BLaER1 treated with 17β-estradiol and CSF1 and Interleukin-3, amounts not matched to agents 10 nM and 100 nM (cell line): ENCODE measurements around the gene KCNA5.

Source experiments
- H3K27ac ChIP-seq, 11 experiments: shearing (Covaris generic); formaldehyde crosslinking; 2 replicates each; pipeline ENCODE4 v1.8.1; 2022
- H3K27me3 ChIP-seq, 11 experiments: shearing (Covaris generic); formaldehyde crosslinking; 2 replicates each; pipeline ENCODE4 v1.8.1; 2022
- H3K36me3 ChIP-seq, 11 experiments: shearing (Covaris generic); formaldehyde crosslinking; 2 replicates each; pipeline ENCODE4 v1.8.1; 2022
- H3K4me1 ChIP-seq, 10 experiments: shearing (Covaris generic); formaldehyde crosslinking; 2 replicates each; pipeline ENCODE4 v1.8.1; 2022
- H3K4me2 ChIP-seq, 11 experiments: shearing (Covaris generic); formaldehyde crosslinking; 2 replicates each; pipeline ENCODE4 v1.8.1; 2022
- H3K4me3 ChIP-seq, 10 experiments: shearing (Covaris generic); formaldehyde crosslinking; 2 replicates each; pipeline ENCODE4 v1.8.1; 2022
- H3K9ac ChIP-seq, 11 experiments: shearing (Covaris generic); formaldehyde crosslinking; 2 replicates each; pipeline ENCODE4 v1.8.1; 2022
- H3K9me3 ChIP-seq, 11 experiments: shearing (Covaris generic); formaldehyde crosslinking; replicated peaks in 1 of 11; 2 replicates each; pipeline ENCODE4 v1.8.1; 2022
- H4K20me1 ChIP-seq, 11 experiments: shearing (Covaris generic); formaldehyde crosslinking; 2 replicates each; pipeline ENCODE4 v1.8.1; 2022
- Cebpa-rat ChIP-seq, 11 experiments: shearing (Covaris generic); IDR thresholded peaks; 2 replicates each; pipeline ENCODE4 v1.8.1; 2022

KCNA5 gene

GRCh38 chr12:5043589-5044419 lies at the start of gene KCNA5:
Gene KCNA5, plus strand, starts transcription at chr12:5043879. Its CDS starts 269 bp downstream, at chr12:5044148.
- H3K4me2 ChIP-seq: peak within 1 kb of the TSS; percentile 78 to 99 (median 93)
- H3K27ac ChIP-seq: peak within 1 kb of the TSS in 8 of 11 experiments; percentile 15 to 71 (median 56); a peak in 12 of 22 replicates
- peak within 1 kb of the TSS; percentile 39 to 65 (median 53) for H3K4me3 ChIP-seq
- peaks cover 0 to 64% (median 0%) of the 10 kb centered on the region in 11 experiments; a peak in 9 of 22 replicates for H3K27me3 ChIP-seq
- no peaks in the 10 kb centered on the region for H3K36me3 ChIP-seq
- H4K20me1 ChIP-seq: peaks cover 0 to 9% (median 0%) of the 10 kb centered on the region in 11 experiments; a peak in 2 of 22 replicates
- H3K9me3 ChIP-seq: peaks cover 0 to 17% (median 9%) of the 10 kb centered on the region in 11 experiments; a peak in 13 of 22 replicates
- peak within 1 kb of the TSS in 10 of 11 experiments; percentile 11 to 72 (median 60); a peak in 16 of 22 replicates for H3K9ac ChIP-seq
- no peak for TF ChIP-seq Cebpa-rat (IDR thresholded peaks at IDR 0.05)
- peaks cover 12 to 89% (median 77%) of the 10 kb centered on the region in 10 experiments; a peak in 19 of 20 replicates for H3K4me1 ChIP-seq

- no peaks in the 10 kb centered on the region for H4K20me1 ChIP-seq
- H3K4me1 ChIP-seq: no peaks in the 10 kb centered on the region
- no peak overlapping the region for H3K9ac ChIP-seq
- no peak overlapping the region for H3K27ac ChIP-seq
- no peaks in the 10 kb centered on the region for H3K27me3 ChIP-seq
- no peaks in the 10 kb centered on the region for H3K36me3 ChIP-seq
- no peaks in the 10 kb centered on the region for H3K9me3 ChIP-seq
- H3K4me3 ChIP-seq: no peak overlapping the region
- TF ChIP-seq Cebpa-rat (IDR thresholded peaks at IDR 0.05): no peak
- no peak overlapping the region for H3K4me2 ChIP-seq
Measured at GRCh38 chr12:4994622-4995021, 49.1 kb upstream of the KCNA5 start.

- H3K36me3 ChIP-seq: no peaks in the 10 kb centered on the region
- H3K4me3 ChIP-seq: no peak overlapping the region
- H3K27ac ChIP-seq: no peak overlapping the region
- H4K20me1 ChIP-seq: no peaks in the 10 kb centered on the region
- no peaks in the 10 kb centered on the region for H3K9me3 ChIP-seq
- TF ChIP-seq Cebpa-rat (IDR thresholded peaks at IDR 0.05): no peak
- H3K9ac ChIP-seq: no peak overlapping the region
- H3K27me3 ChIP-seq: no peaks in the 10 kb centered on the region
- no peak overlapping the region for H3K4me2 ChIP-seq
- H3K4me1 ChIP-seq: no peaks in the 10 kb centered on the region
Measured at GRCh38 chr12:4996714-4997113, 47.0 kb upstream of the KCNA5 start.

- no peaks in the 10 kb centered on the region for H3K36me3 ChIP-seq
- no peak overlapping the region for H3K4me3 ChIP-seq
- no peaks in the 10 kb centered on the region for H4K20me1 ChIP-seq
- H3K27me3 ChIP-seq: no peaks in the 10 kb centered on the region
- no peak for TF ChIP-seq Cebpa-rat (IDR thresholded peaks at IDR 0.05)
- H3K9ac ChIP-seq: no peak overlapping the region
- no peak overlapping the region for H3K27ac ChIP-seq
- peaks cover 0 to 3% (median 0%) of the 10 kb centered on the region in 10 experiments; a peak in 2 of 20 replicates for H3K4me1 ChIP-seq
- H3K9me3 ChIP-seq: no peaks in the 10 kb centered on the region
- H3K4me2 ChIP-seq: no peak overlapping the region
Measured at GRCh38 chr12:4997939-4998338, 45.7 kb upstream of the KCNA5 start.

GRCh38 chr12:5000204-5000603 lies 43.5 kb upstream of the KCNA5 start:
- Histone ChIP-seq H3K4me3 (no peak overlapping the region), H3K36me3 (no peaks in the 10 kb centered on the region), H3K9ac (no peak overlapping the region), H3K4me2 (no peak overlapping the region), H3K4me1 (peaks cover 0 to 4% (median 0%) of the 10 kb centered on the region in 10 experiments; a peak in 2 of 20 replicates), H3K27me3 (no peaks in the 10 kb centered on the region), H4K20me1 (no peaks in the 10 kb centered on the region), H3K9me3 (no peaks in the 10 kb centered on the region), H3K27ac (no peak overlapping the region)
- TF ChIP-seq Cebpa-rat (IDR thresholded peaks at IDR 0.05): no peak

GRCh38 chr12:5000658-5001385 lies 42.9 kb upstream of the KCNA5 start:
- H3K36me3 ChIP-seq: no peaks in the 10 kb centered on the region
- H3K4me1 ChIP-seq: peaks cover 0 to 4% (median 0%) of the 10 kb centered on the region in 10 experiments; a peak in 2 of 20 replicates
- H3K27ac ChIP-seq: no peak overlapping the region
- no peak for TF ChIP-seq Cebpa-rat (IDR thresholded peaks at IDR 0.05)
- no peak overlapping the region for H3K4me2 ChIP-seq
- H3K4me3 ChIP-seq: no peak overlapping the region
- no peaks in the 10 kb centered on the region for H3K9me3 ChIP-seq
- no peak overlapping the region for H3K9ac ChIP-seq
- H4K20me1 ChIP-seq: no peaks in the 10 kb centered on the region
- H3K27me3 ChIP-seq: no peaks in the 10 kb centered on the region

GRCh38 chr12:5003025-5003666 lies 40.5 kb upstream of the KCNA5 start:
- H3K4me2 ChIP-seq: 0 out of 22 replicates have a peak overlapping the region, but pooled peaks of 1 of the 11 experiments have one; percentile 5

GRCh38 chr12:5008661-5009060 lies 35.0 kb upstream of the KCNA5 start:
- Histone ChIP-seq H3K4me1 (peaks cover 0 to 17% (median 3%) of the 10 kb centered on the region in 10 experiments; a peak in 9 of 20 replicates), H3K27ac (no peak overlapping the region)
- no peak for TF ChIP-seq Cebpa-rat (IDR thresholded peaks at IDR 0.05)

More at GRCh38 chr12:5003025-5003666, 40.5 kb upstream of the KCNA5 start:
- no peaks in the 10 kb centered on the region for H3K27me3 ChIP-seq
- H3K27ac ChIP-seq: no peak overlapping the region
- no peaks in the 10 kb centered on the region for H3K9me3 ChIP-seq
- H3K4me1 ChIP-seq: peaks cover 0 to 4% (median 0%) of the 10 kb centered on the region in 10 experiments; a peak in 2 of 20 replicates
- no peak overlapping the region for H3K9ac ChIP-seq
- no peaks in the 10 kb centered on the region for H3K36me3 ChIP-seq
- TF ChIP-seq Cebpa-rat (IDR thresholded peaks at IDR 0.05): no peak
- no peak overlapping the region for H3K4me3 ChIP-seq
- no peaks in the 10 kb centered on the region for H4K20me1 ChIP-seq

GRCh38 chr12:5010151-5010550 lies 33.5 kb upstream of the KCNA5 start:
- H3K27me3 ChIP-seq: no peaks in the 10 kb centered on the region
- peaks cover 0 to 25% (median 6%) of the 10 kb centered on the region in 10 experiments; a peak in 9 of 20 replicates for H3K4me1 ChIP-seq
- H3K4me3 ChIP-seq: no peak overlapping the region
- H3K4me2 ChIP-seq: no peak overlapping the region
- no peak for TF ChIP-seq Cebpa-rat (IDR thresholded peaks at IDR 0.05)
- no peaks in the 10 kb centered on the region for H3K36me3 ChIP-seq
- no peak overlapping the region for H3K9ac ChIP-seq
- no peak overlapping the region for H3K27ac ChIP-seq
- H3K9me3 ChIP-seq: no peaks in the 10 kb centered on the region
- no peaks in the 10 kb centered on the region for H4K20me1 ChIP-seq

More at GRCh38 chr12:5008661-5009060, 35.0 kb upstream of the KCNA5 start:
- no peak overlapping the region for H3K4me3 ChIP-seq
- no peaks in the 10 kb centered on the region for H4K20me1 ChIP-seq
- H3K9me3 ChIP-seq: no peaks in the 10 kb centered on the region
- no peak overlapping the region for H3K4me2 ChIP-seq
- no peaks in the 10 kb centered on the region for H3K36me3 ChIP-seq
- H3K27me3 ChIP-seq: no peaks in the 10 kb centered on the region
- H3K9ac ChIP-seq: no peak overlapping the region
